Measurements from ENCODE around the gene PEX7.
"Not testable (repeated sequence)": the region's sequence is repeated elsewhere in the genome, so short reads cannot be mapped to it uniquely, and the experiment has no call there.

The PEX7 gene

GRCh38 chr6:136914947-136915346 is 92.6 kb downstream of the PEX7 start:
- no peak for DNase-seq

- DNase-seq, result no peak
Observed at GRCh38 chr6:136918706-136919105, 96.3 kb downstream of the PEX7 start.

GRCh38 chr6:136920216-136920615 is 97.8 kb downstream of the PEX7 start:
- no peak for DNase-seq

DNA sequence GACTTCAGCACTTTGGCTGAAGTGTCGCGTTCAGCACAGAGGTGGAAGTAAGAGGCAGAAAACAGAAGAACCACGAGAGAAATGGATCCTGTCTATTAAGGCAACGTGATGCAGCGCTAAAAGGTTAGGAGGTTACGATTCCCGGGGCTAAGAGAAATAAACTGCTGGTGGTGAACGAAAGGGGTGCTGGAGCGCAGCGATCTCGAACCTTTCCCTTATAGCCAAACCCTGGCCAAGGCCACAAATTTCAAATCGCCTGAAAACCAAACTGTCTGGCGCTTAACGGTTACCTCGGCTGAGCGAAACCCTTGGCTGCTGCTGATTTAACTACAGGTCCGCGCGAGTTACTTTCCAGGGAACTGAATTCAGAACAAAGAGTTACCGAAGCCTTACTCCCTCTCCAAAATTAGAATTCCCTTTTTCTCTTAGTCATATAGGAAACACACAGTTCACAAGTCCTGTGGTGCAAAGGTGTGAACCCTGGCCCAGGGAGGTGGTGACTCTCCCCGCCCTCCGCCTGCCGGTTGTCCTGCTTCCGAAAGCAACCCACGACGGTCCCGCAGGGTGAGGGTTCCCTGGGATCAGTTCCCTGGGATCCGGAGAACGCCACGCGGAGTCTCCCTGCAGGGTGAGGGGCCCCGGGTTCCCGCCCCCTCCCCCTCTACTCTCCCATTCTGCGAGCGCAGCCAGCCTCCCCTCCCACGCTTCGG is 98.4 kb downstream of the PEX7 start:
- no peak for DNase-seq

DNA sequence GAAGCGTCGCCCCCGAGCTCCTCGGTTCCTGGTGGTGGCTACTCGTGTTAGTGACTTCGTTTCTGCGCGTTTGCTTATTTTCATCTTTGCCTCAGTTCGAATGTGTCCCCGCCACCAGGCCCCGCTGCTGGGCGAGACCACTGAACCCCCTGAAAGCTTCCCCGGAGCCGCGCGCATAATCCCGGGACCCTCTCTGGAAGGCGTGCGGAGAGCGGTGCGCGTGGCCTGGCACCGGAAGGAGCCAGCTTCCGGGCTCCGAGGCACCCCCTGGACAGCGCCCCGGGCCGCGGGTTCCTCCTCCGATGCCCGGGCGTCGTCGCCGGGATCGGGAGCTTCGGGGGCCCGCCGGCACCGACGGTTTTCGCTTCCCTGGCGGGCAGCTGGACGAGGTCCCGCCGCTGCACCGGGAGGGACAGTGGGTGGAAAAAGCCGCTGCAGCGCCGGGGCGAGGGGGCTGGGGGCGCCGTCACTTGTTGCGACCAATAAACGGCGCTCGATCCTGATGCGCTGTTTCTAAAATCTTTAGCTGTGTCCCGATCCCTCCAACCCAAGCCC is 99.1 kb downstream of the PEX7 start:
- DNase-seq, result peak in 1 of 2 experiments; percentile 27

- DNase-seq, result peak in 1 of 2 experiments; percentile 27
Observed at GRCh38 chr6:136921936-136922684, 99.7 kb downstream of the PEX7 start, which contains the start of gene SLC35D3. Gene SLC35D3 (plus strand): TSS chr6:136922301. CDS start chr6:136922429, 128 bp downstream.

DNA sequence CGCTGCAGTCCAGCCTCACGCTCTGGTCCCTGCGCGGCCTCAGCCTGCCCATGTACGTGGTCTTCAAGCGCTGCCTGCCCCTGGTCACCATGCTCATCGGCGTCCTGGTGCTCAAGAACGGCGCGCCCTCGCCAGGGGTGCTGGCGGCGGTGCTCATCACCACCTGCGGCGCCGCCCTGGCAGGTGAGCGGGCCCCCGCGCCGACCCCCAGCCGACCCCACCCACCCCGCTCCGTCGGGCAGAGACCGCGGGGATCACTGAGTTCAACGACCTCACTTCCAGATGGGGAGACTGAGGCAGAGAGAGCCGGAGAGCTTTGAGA is 100.3 kb downstream of the PEX7 start:
- no peak for DNase-seq

DNA sequence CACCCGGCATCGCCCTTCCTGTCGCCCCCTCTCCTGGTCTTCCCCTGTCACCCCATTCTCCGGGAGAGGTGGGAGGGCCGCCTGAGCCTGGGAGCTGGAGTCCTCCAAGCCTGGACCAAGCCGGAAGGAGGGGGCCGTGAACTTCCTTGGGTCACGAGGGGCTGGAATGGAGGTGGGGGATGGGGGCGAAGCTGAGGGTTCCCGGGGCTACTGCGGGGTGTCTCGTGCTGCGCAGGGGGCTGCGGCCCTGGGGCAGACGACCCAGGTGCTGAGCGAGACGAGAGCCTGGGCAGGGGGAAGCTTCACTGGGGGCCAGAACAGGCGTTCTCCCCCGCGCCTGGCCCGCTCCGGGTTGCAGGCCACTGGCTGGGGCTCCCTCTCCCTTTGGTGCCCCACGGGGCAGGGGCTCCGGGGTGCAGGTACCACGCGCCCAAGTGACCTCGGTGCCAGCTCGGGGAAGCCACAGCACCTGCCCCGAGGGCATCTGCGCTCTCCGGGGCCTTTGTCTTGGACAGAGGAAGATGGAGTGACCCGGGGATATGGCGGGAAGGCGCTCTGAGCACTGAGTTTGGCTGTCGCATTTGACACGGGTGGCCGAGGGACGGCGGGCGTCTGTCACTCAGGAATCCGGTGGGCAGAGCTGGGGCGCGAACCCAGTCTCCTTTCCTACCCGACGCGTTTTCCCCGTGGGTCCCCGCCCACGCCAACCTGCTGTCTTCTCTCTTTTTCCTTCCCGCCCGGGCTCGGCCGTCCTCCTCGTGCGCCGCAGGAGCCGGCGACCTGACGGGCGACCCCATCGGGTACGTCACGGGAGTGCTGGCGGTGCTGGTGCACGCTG is 100.9 kb downstream of the PEX7 start:
- no peak for DNase-seq

DNA sequence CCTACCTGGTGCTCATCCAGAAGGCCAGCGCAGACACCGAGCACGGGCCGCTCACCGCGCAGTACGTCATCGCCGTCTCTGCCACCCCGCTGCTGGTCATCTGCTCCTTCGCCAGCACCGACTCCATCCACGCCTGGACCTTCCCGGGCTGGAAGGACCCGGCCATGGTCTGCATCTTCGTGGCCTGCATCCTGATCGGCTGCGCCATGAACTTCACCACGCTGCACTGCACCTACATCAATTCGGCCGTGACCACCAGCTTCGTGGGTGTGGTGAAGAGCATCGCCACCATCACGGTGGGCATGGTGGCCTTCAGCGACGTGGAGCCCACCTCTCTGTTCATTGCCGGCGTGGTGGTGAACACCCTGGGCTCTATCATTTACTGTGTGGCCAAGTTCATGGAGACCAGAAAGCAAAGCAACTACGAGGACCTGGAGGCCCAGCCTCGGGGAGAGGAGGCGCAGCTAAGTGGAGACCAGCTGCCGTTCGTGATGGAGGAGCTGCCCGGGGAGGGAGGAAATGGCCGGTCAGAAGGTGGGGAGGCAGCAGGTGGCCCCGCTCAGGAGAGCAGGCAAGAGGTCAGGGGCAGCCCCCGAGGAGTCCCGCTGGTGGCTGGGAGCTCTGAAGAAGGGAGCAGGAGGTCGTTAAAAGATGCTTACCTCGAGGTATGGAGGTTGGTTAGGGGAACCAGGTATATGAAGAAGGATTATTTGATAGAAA is 101.7 kb downstream of the PEX7 start:
- no peak for DNase-seq

DNA sequence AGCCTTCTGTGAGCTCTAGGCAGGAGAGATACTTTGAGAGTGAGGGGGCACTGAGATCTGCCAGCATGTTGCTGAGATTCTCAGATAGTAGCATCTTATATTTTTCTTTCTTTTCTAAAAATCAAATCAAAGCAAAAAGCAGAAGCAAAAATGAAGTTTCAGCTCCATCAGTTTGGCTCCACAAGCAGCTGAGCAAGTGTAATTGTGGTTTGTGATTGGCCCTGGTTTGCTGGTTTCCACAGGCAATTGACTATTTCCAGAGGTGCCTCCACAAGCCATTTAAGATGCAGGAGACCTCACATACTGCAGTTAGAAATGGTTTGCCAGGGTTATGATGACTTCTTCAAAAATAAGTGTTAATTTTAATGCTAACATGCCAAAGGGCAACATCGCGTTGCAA is 104.0 kb downstream of the PEX7 start:
- DNase-seq, result no peak

DNA sequence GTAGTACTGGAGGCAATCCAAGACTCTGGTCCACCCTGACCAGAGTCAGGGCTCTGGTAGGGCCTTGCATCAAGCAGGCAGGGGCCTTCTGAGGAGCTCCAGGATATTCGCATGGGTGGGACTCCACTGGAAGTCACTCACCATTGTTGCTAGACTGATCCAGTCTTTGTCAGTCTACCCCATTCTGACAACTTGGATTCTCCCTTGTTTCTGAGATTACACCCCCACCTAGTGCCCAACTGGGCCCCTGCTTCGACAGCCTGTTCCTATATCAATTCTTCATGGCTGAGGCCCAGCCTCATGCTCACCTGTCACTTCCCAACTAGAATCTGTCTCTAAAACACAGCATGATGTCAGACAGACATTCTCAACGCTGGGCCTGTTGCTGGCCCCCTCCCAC is 104.9 kb downstream of the PEX7 start:
- DNase-seq, result no peak

DNA sequence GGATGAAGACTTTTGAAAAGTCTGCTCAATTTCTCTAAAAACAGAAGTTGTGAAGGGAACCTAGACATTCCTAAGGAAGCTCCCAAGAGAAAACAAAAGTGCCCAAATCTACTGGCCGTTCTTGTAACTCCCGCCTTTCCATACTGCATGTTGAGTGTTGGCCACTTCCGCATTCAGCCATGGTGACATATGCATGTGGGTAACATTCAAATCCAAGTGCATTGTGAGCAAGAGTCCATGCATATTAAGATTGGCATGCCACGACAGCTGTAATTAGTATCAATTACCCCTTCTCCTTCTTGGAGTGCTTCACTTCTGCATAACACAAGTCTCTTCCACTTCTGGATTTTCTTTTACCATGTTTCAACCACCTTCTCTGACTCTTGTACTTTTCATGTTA is 108.1 kb downstream of the PEX7 start:
- DNase-seq, result no peak

DNA sequence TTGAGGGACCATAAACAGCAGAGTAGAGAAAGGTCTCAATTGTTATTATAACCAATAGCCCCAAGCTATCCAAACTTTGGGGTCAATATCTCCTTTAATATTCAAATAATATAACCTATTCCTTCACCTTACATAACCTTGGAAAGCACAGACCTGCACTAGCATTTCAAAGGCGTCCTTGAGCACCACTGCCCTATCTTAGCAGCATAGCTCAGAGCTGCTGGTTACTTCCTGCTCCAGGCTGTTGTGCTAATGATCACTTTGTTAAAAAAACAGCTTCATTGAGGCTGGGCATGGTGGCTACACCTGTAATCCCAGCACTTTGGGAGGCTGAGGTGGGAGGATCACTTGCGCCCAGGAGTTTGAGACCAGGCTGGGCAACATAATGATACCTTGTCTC is 110.2 kb downstream of the PEX7 start:
- DNase-seq, result no peak

DNA sequence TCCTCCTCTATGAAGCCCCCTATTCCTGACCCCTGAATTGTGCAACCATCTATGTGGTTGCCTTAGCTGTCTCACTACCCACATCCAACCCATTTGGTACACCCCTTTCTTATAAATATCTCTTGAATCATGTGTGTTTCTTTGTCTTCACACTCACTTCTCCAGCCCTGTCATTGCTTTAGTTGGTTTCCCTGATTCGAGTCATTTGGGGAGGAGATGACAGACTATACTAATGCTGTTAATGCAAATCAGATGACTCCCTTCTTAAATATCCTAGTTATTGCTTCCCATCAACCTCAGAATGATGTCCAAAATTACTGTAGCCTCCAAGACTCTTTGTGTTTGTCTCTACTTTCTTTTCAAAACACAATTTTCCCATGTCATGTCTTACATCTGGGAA is 122.7 kb downstream of the PEX7 start:
- DNase-seq, result no peak

DNA sequence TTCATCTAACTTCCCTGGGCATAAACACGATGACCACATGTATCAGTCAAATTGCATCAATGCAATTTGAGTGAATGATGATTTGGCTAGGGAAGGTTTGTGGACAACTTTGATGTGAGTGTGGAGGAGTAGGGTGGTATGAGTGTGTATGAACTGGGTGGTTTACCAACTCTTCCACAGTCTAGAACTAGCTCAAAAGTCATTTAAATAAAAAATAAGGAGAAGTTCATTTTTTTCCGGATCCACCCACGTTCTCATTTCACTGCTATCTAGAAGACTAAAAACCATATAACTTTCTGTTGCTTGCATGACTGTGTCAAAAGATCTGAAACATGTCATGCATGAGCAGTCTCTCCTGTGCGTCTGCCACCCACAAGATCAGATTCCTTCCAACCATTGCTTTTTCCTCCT is 123.3 kb downstream of the PEX7 start:
- no peak for DNase-seq

DNA sequence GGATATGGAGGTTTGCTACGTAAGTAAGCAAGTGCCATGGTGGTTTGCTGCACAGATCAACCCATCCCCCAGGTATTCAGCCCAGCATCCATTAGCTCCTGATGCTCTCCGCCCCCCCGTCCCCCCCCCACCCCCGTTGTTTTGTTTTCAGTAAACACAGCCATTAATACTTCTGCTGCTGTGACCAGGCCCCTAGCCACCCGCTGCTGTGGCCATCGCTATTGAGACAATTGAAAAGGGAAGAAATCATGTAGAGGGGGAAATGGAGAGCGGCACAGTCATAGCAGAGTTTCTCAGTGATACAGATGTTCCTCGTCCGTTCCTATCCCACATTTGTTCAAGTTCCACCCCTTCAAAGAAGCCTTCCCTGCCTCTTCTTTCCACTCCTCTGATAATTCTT is 124.6 kb downstream of the PEX7 start:
- no peak for DNase-seq

DNA sequence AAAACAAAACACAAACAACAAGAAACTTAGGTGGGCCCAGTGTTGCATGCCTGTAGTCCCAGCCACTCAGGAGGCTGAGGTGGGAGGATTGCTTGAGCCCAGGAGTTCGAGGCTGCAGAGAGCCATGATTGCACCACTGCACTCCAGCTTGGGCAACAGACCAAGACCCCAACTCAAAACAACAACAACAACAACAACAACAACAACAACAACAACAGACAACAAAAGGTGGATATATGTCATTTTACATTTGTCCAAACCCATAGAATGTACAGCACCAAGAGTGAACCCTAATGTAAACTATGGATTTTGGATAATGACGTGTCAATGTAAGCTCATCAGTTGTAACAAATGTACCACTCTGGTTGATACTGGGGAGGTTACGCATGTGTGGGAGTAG is 127.6 kb downstream of the PEX7 start:
- not testable (repeated sequence) for DNase-seq

GRCh38 chr6:136950436-136951126 is 128.2 kb downstream of the PEX7 start:
- no peak for DNase-seq

DNA sequence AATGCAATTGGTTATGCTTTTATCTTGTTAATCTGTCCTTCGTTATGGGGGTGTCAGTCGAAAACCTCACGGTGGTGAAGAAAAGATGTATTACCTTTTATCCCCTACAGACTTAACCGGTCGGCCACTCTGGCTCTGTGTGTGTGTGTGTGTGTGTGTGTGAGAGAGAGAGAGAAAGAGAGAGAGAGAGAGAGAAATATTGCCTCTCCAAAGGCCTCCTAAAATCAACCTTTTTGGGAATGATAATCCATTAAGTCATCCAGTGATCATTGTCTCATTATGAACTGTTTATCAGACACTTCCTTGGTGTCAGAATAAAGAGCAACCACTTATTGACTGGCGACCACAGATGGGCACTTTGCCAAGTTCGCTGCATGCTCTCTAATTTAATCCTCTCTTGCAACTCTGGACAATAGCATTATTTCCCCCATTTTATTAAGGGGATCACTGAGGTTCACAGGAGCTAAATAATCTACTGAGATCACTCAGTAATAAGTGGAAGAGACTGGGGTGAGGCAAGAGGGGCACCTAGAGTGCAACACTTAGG is 130.4 kb downstream of the PEX7 start:
- no peak for DNase-seq

DNA sequence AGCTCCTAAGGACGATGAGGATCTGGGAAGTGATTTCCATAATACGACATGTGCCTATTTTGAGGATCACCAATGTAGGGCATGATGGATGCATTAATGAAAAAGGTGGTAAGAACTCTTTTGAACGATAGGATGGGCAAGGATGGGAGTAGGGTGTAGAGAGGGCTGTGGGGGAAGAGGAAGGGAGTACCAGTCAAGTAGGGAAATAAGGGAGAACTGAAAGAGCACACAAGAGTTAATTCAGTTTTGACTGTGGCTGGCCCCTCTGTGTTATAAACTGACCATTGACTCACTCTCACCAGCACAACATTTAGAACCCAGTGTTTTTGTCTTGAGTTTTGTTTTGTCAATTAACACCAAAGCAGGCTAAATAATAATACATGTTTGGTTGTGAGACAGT is 132.7 kb downstream of the PEX7 start:
- no peak for DNase-seq
